Trophoblast cell (in vitro differentiated cells and primary cell): ENCODE results near the gene RNU7-1.
A peak's percentile ranks its signal among the peaks of the same experiment; 100 is the strongest.

ENCODE experiments used
- DNase-seq, 2 donors: peaks; one replicate each; pipeline ENCODE4 v3.0.0-alpha.2; 2016
- H2AFZ ChIP-seq: 2 replicates; pipeline ENCODE4 v1.6.1; 2013; ENCODE audit warnings: low read length, moderate library complexity, mild to moderate bottlenecking; ENCODE audit not compliant: insufficient read depth, poor library complexity
- H2AK5ac ChIP-seq: 2 replicates; pipeline ENCODE4 v1.6.1; 2013; ENCODE audit warnings: mild to moderate bottlenecking, low read length
- H2BK120ac ChIP-seq: 2 replicates; pipeline ENCODE4 v1.6.1; 2013; ENCODE audit warnings: low read length, mild to moderate bottlenecking, moderate library complexity; ENCODE audit not compliant: insufficient read depth, poor library complexity
- H2BK12ac ChIP-seq: 2 replicates; pipeline ENCODE4 v1.6.1; 2013; ENCODE audit warnings: mild to moderate bottlenecking, low read length, moderate library complexity
- H2BK5ac ChIP-seq: 2 replicates; pipeline ENCODE4 v1.6.1; 2013; ENCODE audit warnings: low read length, low read depth, moderate library complexity, mild to moderate bottlenecking; ENCODE audit not compliant: poor library complexity
- H3K14ac ChIP-seq: 2 replicates; pipeline ENCODE4 v1.6.1; 2013; ENCODE audit warnings: mild to moderate bottlenecking, low read length
- H3K18ac ChIP-seq: 2 replicates; pipeline ENCODE4 v1.6.1; 2013; ENCODE audit warnings: mild to moderate bottlenecking, low read length
- H3K23ac ChIP-seq: 2 replicates; pipeline ENCODE4 v1.6.1; 2013; ENCODE audit warnings: low read length
- H3K27ac ChIP-seq: 2 replicates; pipeline ENCODE4 v1.5.1; 2013; ENCODE audit warnings: low read depth, mild to moderate bottlenecking, inconsistent platforms, low read length, moderate library complexity
- H3K27me3 ChIP-seq: 2 replicates; pipeline ENCODE4 v1.6.1; 2013; ENCODE audit warnings: inconsistent platforms, mild to moderate bottlenecking, low read length, moderate library complexity; ENCODE audit not compliant: insufficient read depth
- H3K36me3 ChIP-seq, 2 experiments: 1 replicate in 1 of 2; 2 replicates in 1 of 2; pipeline ENCODE4 v1.6.1; 2013; ENCODE audit warnings: low read length in 2 of 2, mild to moderate bottlenecking in 2 of 2, moderate library complexity in 1 of 2; ENCODE audit not compliant: insufficient read depth in 2 of 2, control insufficient read depth in 1 of 2
- H3K4ac ChIP-seq: 2 replicates; pipeline ENCODE4 v1.6.1; 2013; ENCODE audit warnings: low read depth, mild to moderate bottlenecking, low read length, moderate library complexity
- H3K4me1 ChIP-seq, 2 experiments: 1 replicate in 1 of 2; 2 replicates in 1 of 2; pipeline ENCODE4 v1.6.1; 2013; ENCODE audit warnings: low read length in 2 of 2, mild to moderate bottlenecking in 2 of 2, moderate library complexity in 1 of 2; ENCODE audit not compliant: insufficient read depth in 2 of 2, control insufficient read depth in 1 of 2
- H3K4me2 ChIP-seq: 2 replicates; pipeline ENCODE4 v1.6.1; 2013; ENCODE audit warnings: inconsistent platforms, mild to moderate bottlenecking, low read length, moderate library complexity
- H3K4me3 ChIP-seq: 2 replicates; pipeline ENCODE4 v1.5.1; 2013; ENCODE audit warnings: mild to moderate bottlenecking, low read depth, low read length, inconsistent platforms
- H3K79me1 ChIP-seq: one replicate; pipeline ENCODE4 v1.6.1; 2013; ENCODE audit warnings: low read length
- H3K79me2 ChIP-seq: 2 replicates; pipeline ENCODE4 v1.6.1; 2013; ENCODE audit warnings: low read length, mild to moderate bottlenecking; ENCODE audit not compliant: control insufficient read depth, insufficient read depth, poor library complexity
- H3K9ac ChIP-seq: 2 replicates; pipeline ENCODE4 v1.6.1; 2013; ENCODE audit warnings: mild to moderate bottlenecking, low read length
- H3K9me3 ChIP-seq: 2 replicates; pipeline ENCODE4 v1.6.1; 2013; ENCODE audit warnings: low read depth, mild to moderate bottlenecking, control low read depth, inconsistent platforms, low read length; ENCODE audit not compliant: insufficient read depth
- H4K12ac ChIP-seq: 2 replicates; pipeline ENCODE4 v1.6.1; 2013; ENCODE audit warnings: low read depth, mild to moderate bottlenecking, low read length, moderate library complexity
- H4K8ac ChIP-seq: 2 replicates; pipeline ENCODE4 v1.6.1; 2013; ENCODE audit warnings: low read depth, mild to moderate bottlenecking, low read length, moderate library complexity
- H4K91ac ChIP-seq: one replicate; pipeline ENCODE4 v1.6.1; 2013; ENCODE audit warnings: low read depth, mild to moderate bottlenecking, low read length, moderate library complexity
- WGBS: extraction: QIAGEN DNeasy Blood & Tissue Kit; methylation state at CpG from one replicate; pipeline ENCODE4 v1.1.7; 2013; ENCODE audit warnings: missing lambda C conversion rate; ENCODE audit not compliant: insufficient read length, insufficient coverage; ENCODE audit errors: extremely low coverage; 5-methylcytosine and 5-hydroxymethylcytosine counted together

The RNU7-1 gene

GRCh38 chr12:6929466-6930452, 13.9 kb upstream of the RNU7-1 start:
- peaks cover 31 to 35% of the 10 kb centered on the region in 2 experiments for H3K4me1 ChIP-seq
- H3K14ac ChIP-seq = peak overlapping the region; percentile 56
- H3K27me3 ChIP-seq = no peaks in the 10 kb centered on the region
- peak overlapping the region; percentile 90 for H3K27ac ChIP-seq
- H3K9me3 ChIP-seq = no peaks in the 10 kb centered on the region
- peak overlapping the region; percentile 52 for H4K91ac ChIP-seq
- peaks cover 32% of the 10 kb centered on the region for H3K79me2 ChIP-seq
- H2BK5ac ChIP-seq = no peak overlapping the region
- no peak for DNase-seq
- H3K4ac ChIP-seq = peak overlapping the region; percentile 82
- H3K79me1 ChIP-seq = peaks cover 35% of the 10 kb centered on the region
- no peak overlapping the region for H3K23ac ChIP-seq
- H2BK120ac ChIP-seq = no peak overlapping the region
- H3K4me2 ChIP-seq = peak overlapping the region; percentile 95
- H2AK5ac ChIP-seq = no peak overlapping the region
- H3K36me3 ChIP-seq = peaks cover 11 to 16% of the 10 kb centered on the region in 2 experiments
- H2BK12ac ChIP-seq = no peak overlapping the region
- peak overlapping the region; percentile 35 for H3K18ac ChIP-seq
- H2AFZ ChIP-seq = no peak overlapping the region
- peak overlapping the region; percentile 81 for H3K9ac ChIP-seq
- H3K4me3 ChIP-seq = peak overlapping the region; percentile 76
- WGBS = no CpG with 5 or more reads among the region's 7 CpGs
- no peak overlapping the region for H4K12ac ChIP-seq
- H4K8ac ChIP-seq = peak overlapping the region; percentile 51

GRCh38 chr12:6932766-6933165, 10.8 kb upstream of the RNU7-1 start:
- peaks cover 36 to 40% of the 10 kb centered on the region in 2 experiments for H3K36me3 ChIP-seq
- no peak overlapping the region for H3K23ac ChIP-seq
- no peak overlapping the region for H3K4me2 ChIP-seq
- H3K27ac ChIP-seq = no peak overlapping the region
- no peak overlapping the region for H2AFZ ChIP-seq
- H3K4ac ChIP-seq = no peak overlapping the region
- no peak overlapping the region for H4K12ac ChIP-seq
- DNase-seq = peak in 1 of 2 donors; percentile 60
- no peak overlapping the region for H4K8ac ChIP-seq
- no peaks in the 10 kb centered on the region for H3K9me3 ChIP-seq
- H2AK5ac ChIP-seq = no peak overlapping the region
- WGBS = no CpG with 5 or more reads among the region's 1 CpG
- H2BK5ac ChIP-seq = no peak overlapping the region
- no peak overlapping the region for H2BK12ac ChIP-seq
- peaks cover 24% of the 10 kb centered on the region for H3K79me2 ChIP-seq
- no peaks in the 10 kb centered on the region for H3K27me3 ChIP-seq
- H3K9ac ChIP-seq = no peak overlapping the region
- no peak overlapping the region for H2BK120ac ChIP-seq
- peaks cover 16% of the 10 kb centered on the region for H3K79me1 ChIP-seq
- H3K4me1 ChIP-seq = peaks cover 10 to 15% of the 10 kb centered on the region in 2 experiments
- no peak overlapping the region for H3K18ac ChIP-seq
- no peak overlapping the region for H3K4me3 ChIP-seq
- no peak overlapping the region for H3K14ac ChIP-seq
- H4K91ac ChIP-seq = no peak overlapping the region

DNA sequence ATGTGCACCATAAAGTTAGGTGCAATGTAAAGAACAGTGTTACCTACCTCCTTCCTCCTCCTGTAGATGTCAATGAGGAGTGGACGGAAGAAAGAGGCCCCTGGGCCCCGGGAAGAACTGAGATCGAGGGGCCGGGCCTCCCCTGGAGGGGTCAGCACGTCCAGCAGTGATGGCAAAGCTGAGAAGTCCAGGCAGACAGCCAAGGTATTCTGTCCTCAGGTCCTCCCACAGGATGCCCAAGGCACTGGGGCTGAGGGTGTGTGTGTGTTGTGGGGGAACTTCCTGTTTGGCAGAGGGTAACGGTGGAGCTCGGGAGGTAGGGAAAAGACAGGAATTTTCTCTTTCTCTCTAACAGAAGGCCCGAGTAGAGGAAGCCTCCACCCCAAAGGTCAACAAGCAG, 9.5 kb upstream of the RNU7-1 start:
- Histone ChIP-seq H3K36me3 (peaks cover 45 to 49% of the 10 kb centered on the region in 2 experiments), H3K4ac (no peak overlapping the region), H4K8ac (no peak overlapping the region), H3K14ac (no peak overlapping the region), H3K18ac (no peak overlapping the region), H2BK5ac (no peak overlapping the region), H3K4me1 (peaks cover 16 to 19% of the 10 kb centered on the region in 2 experiments), H3K4me3 (no peak overlapping the region), H2AK5ac (no peak overlapping the region), H3K9me3 (no peaks in the 10 kb centered on the region), H3K79me2 (peaks cover 17% of the 10 kb centered on the region), H4K91ac (no peak overlapping the region), H2AFZ (no peak overlapping the region), H2BK120ac (no peak overlapping the region), H3K79me1 (peaks cover 11% of the 10 kb centered on the region), H3K23ac (no peak overlapping the region), H2BK12ac (no peak overlapping the region), H4K12ac (peak overlapping the region; percentile 14), H3K9ac (no peak overlapping the region), H3K4me2 (no peak overlapping the region), H3K27me3 (no peaks in the 10 kb centered on the region), H3K27ac (no peak overlapping the region)
- DNase-seq = no peak
- WGBS = no CpG with 5 or more reads among the region's 8 CpGs

DNA sequence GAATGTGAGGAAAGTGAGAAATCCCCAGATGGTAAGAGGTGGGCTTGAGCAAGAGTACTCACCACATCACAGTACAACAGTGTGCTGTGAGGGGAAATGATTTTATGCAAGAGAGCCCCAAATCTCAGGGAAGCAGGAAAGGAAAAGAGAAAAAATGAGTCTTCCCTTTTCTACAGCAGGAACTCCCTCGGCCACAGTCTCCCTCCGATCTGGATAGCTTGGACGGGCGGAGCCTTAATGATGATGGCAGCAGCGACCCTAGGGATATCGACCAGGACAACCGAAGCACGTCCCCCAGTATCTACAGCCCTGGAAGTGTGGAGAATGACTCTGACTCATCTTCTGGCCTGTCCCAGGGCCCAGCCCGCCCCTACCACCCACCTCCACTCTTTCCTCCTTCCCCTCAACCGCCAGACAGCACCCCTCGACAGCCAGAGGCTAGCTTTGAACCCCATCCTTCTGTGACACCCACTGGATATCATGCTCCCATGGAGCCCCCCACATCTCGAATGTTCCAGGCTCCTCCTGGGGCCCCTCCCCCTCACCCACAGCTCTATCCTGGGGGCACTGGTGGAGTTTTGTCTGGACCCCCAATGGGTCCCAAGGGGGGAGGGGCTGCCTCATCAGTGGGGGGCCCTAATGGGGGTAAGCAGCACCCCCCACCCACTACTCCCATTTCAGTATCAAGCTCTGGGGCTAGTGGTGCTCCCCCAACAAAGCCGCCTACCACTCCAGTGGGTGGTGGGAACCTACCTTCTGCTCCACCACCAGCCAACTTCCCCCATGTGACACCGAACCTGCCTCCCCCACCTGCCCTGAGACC, 8.0 kb upstream of the RNU7-1 start:
- no peak overlapping the region for H3K9ac ChIP-seq
- H3K79me2 ChIP-seq = peaks cover 8% of the 10 kb centered on the region
- peaks cover 53 to 61% of the 10 kb centered on the region in 2 experiments for H3K36me3 ChIP-seq
- H3K4me3 ChIP-seq = no peak overlapping the region
- no CpG with 5 or more reads among the region's 14 CpGs for WGBS
- no peak overlapping the region for H3K18ac ChIP-seq
- no peaks in the 10 kb centered on the region for H3K9me3 ChIP-seq
- H2BK5ac ChIP-seq = no peak overlapping the region
- no peak overlapping the region for H2AFZ ChIP-seq
- H3K27ac ChIP-seq = no peak overlapping the region
- H3K4ac ChIP-seq = no peak overlapping the region
- H3K14ac ChIP-seq = no peak overlapping the region
- no peak overlapping the region for H2BK12ac ChIP-seq
- H3K27me3 ChIP-seq = no peaks in the 10 kb centered on the region
- H4K12ac ChIP-seq = no peak overlapping the region
- no peak overlapping the region for H4K91ac ChIP-seq
- no peak overlapping the region for H4K8ac ChIP-seq
- no peak overlapping the region for H3K4me2 ChIP-seq
- H3K79me1 ChIP-seq = peaks cover 8% of the 10 kb centered on the region
- H3K4me1 ChIP-seq = peaks cover 5 to 9% of the 10 kb centered on the region in 2 experiments
- H2BK120ac ChIP-seq = no peak overlapping the region
- no peak overlapping the region for H2AK5ac ChIP-seq
- no peak for DNase-seq
- H3K23ac ChIP-seq = no peak overlapping the region
